Measurements from ENCODE around the gene HDAC11. TPM values are rescaled to one million over a fixed set of nuclear protein-coding genes. Genes with fewer than 3 reads are reported as not detected.
A peak's percentile ranks its signal among the peaks of the same experiment; 100 is the strongest.

The HDAC11 gene
- total RNA-seq, 1 experiment from 2014 or later = 1.0 TPM

DNA sequence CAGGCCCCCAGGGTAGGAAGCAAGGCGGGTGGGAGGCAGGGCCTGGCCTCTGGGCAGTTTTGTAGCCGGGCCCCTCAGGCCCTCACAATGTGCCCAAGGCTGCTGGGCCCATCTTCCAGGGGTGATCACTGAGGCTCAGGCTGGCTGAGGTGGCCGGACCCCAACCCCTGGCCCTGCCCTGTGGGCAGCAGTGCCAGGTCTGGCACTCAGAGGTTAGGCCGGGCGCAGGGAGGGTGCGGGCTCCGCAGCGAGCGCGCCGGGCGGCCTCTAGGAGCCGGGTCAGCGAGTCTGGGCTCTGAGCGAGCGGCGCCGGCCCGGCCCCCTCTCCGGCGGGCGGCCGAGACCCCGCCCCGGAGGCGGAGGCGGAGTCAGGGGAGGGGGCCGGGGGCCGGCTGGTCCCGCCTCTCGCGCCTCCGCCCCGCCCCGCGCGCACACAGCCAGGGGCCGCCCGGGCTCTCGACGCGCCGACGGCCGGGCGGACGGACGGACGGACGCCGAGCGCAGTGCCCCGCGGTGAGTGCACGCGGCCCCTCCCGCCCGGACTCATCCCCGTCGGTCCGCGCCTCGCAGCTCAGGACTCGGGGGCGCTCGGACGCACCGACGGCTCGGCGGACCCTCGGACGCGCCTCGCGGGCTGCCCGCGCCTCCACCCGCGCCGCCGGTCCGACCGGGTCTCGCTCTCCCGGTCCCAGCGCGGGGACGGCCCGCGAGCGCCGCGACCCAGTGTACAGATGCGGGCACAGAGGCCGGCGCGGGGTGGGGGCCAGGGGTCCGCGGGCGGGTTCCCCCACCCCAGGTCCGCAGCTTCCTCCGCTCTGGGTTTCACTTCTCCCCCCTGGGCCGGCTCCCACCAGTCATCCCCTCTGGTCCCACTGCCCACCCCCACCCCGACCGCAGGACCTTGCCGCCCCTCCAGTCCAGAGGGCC lies 68.9 kb downstream of the HDAC11 start, which contains the start of gene FBLN2:
Gene FBLN2, plus strand, starts transcription at position 430 of the 927 bp plus-strand sequence. CDS start 21,231 bp downstream, outside the sequence.
- intact Hi-C loops (cut with micrococcal nuclease; ENCODE audit: unreplicated experiment) = no loop called here
- H3K9me3 ChIP-seq (ENCODE audit: low read depth, low read length, poor library complexity, severe bottlenecking) = no peaks in the 10 kb centered on the region
- DNase-seq (ENCODE audit: low spot score) = peak; percentile 23
- ChIA-PET POLR2A (ENCODE audit: low non-redundant PET) (no interaction called here), CTCF (no interaction called here)
- H3K4me3 ChIP-seq (ENCODE audit: low read depth, low read length, poor library complexity, severe bottlenecking) = no peak within 1 kb of the TSS
- no peaks in the 10 kb centered on the region for H3K4me1 ChIP-seq (ENCODE audit: insufficient read depth, low read length, poor library complexity, severe bottlenecking)
- H3K27ac ChIP-seq (ENCODE audit: low read depth, low read length, poor library complexity, severe bottlenecking) = no peak within 1 kb of the TSS
- BruUV-seq (replicated peaks) = no TSS peak
- no peaks in the 10 kb centered on the region for H3K27me3 ChIP-seq (replicated peaks; ENCODE audit: insufficient read depth, low read depth, low read length, poor library complexity)
- TF ChIP-seq, protein P1, sequence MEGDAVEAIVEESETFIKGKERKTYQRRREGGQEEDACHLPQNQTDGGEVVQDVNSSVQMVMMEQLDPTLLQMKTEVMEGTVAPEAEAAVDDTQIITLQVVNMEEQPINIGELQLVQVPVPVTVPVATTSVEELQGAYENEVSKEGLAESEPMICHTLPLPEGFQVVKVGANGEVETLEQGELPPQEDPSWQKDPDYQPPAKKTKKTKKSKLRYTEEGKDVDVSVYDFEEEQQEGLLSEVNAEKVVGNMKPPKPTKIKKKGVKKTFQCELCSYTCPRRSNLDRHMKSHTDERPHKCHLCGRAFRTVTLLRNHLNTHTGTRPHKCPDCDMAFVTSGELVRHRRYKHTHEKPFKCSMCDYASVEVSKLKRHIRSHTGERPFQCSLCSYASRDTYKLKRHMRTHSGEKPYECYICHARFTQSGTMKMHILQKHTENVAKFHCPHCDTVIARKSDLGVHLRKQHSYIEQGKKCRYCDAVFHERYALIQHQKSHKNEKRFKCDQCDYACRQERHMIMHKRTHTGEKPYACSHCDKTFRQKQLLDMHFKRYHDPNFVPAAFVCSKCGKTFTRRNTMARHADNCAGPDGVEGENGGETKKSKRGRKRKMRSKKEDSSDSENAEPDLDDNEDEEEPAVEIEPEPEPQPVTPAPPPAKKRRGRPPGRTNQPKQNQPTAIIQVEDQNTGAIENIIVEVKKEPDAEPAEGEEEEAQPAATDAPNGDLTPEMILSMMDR (conservative IDR thresholded peaks at IDR 0.05; ENCODE audit: low read depth, low read length) = no peak
- TF ChIP-seq EZH2 (IDR thresholded peaks at IDR 0.05; ENCODE audit: borderline replicate concordance, low read depth, low read length, poor library complexity, severe bottlenecking) = no peak
- no peaks in the 10 kb centered on the region for H3K36me3 ChIP-seq (ENCODE audit: insufficient read depth, low read length, poor library complexity, severe bottlenecking)

DNA sequence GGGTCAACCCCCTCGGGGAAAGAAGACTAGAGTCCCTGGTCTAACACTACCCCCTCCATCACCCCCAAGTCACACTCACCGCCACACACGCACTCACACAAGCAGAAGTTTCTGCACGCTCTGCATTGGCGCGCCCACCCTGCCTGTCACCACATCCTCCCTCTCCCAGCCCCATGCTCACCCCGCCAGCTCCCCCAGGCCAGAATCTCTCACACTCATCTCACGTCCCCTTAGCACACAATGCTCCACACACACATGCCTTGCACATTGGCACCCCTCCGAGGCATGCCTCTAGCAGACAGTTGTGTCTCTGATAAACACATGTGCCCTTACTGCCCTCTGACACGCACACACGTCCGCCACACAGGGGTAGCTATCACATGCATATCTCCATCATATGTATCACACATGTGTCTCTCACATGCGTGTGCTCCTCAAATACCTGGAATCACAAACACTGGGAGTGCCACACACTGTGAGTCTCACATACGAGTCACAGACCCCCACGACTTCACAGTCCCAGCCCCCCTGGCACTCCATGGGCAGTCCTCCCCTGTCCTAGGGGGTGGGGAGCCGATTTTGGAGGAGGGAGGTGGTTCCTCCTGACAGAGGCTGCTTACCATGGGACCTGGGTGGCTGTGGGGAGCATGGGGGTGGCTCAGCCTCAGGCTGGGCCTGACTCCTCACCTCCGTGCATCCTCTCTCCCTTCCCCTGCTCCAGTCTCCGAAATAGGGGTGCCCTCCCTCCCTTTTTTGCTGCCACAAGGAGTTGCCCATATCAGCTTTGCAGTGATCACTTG lies 69.7 kb downstream of the HDAC11 start:
- BruUV-seq (replicated peaks) = no TSS peak
- no peaks in the 10 kb centered on the region for H3K36me3 ChIP-seq (ENCODE audit: insufficient read depth, low read length, poor library complexity, severe bottlenecking)
- intact Hi-C loops (cut with micrococcal nuclease; ENCODE audit: unreplicated experiment) = no loop called here
- ChIA-PET POLR2A (ENCODE audit: low non-redundant PET) (no interaction called here), CTCF (no interaction called here)
- H3K9me3 ChIP-seq (ENCODE audit: low read depth, low read length, poor library complexity, severe bottlenecking) = no peaks in the 10 kb centered on the region
- H3K27ac ChIP-seq (ENCODE audit: low read depth, low read length, poor library complexity, severe bottlenecking) = no peak overlapping the region
- no peaks in the 10 kb centered on the region for H3K4me1 ChIP-seq (ENCODE audit: insufficient read depth, low read length, poor library complexity, severe bottlenecking)
- no peaks in the 10 kb centered on the region for H3K27me3 ChIP-seq (replicated peaks; ENCODE audit: insufficient read depth, low read depth, low read length, poor library complexity)
- TF ChIP-seq EZH2 (IDR thresholded peaks at IDR 0.05; ENCODE audit: borderline replicate concordance, low read depth, low read length, poor library complexity, severe bottlenecking) = no peak
- TF ChIP-seq, protein P1 (conservative IDR thresholded peaks at IDR 0.05; ENCODE audit: low read depth, low read length) = no peak
- no peak for DNase-seq (ENCODE audit: low spot score)
- no peak overlapping the region for H3K4me3 ChIP-seq (ENCODE audit: low read depth, low read length, poor library complexity, severe bottlenecking)

DNA sequence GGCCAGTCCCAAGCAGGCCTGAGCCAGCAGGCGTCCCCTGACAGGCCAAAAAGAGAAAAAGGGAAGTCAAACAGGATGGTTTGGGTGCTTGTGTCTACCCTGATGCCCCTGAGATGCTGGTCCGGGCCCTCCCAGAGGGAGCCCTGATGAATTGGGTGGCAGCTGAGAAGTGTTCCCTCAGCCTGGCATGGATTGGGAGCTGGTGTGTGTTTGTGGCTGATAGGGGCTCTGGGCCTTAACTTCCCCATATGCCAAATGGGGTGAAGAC lies 70.3 kb downstream of the HDAC11 start:
- CTCF ChIA-PET = no interaction called here
- DNase-seq (ENCODE audit: low spot score) = no peak
- intact Hi-C loops (cut with micrococcal nuclease; ENCODE audit: unreplicated experiment) = no loop called here
- no peak for TF ChIP-seq EZH2 (IDR thresholded peaks at IDR 0.05; ENCODE audit: borderline replicate concordance, low read depth, low read length, poor library complexity, severe bottlenecking)
- TF ChIP-seq, protein P1 (conservative IDR thresholded peaks at IDR 0.05; ENCODE audit: low read depth, low read length) = no peak
- Histone ChIP-seq H3K36me3 (ENCODE audit: insufficient read depth, low read length, poor library complexity, severe bottlenecking) (no peaks in the 10 kb centered on the region), H3K9me3 (ENCODE audit: low read depth, low read length, poor library complexity, severe bottlenecking) (no peaks in the 10 kb centered on the region), H3K27ac (ENCODE audit: low read depth, low read length, poor library complexity, severe bottlenecking) (no peak overlapping the region), H3K4me3 (ENCODE audit: low read depth, low read length, poor library complexity, severe bottlenecking) (no peak overlapping the region), H3K27me3 (replicated peaks; ENCODE audit: insufficient read depth, low read depth, low read length, poor library complexity) (no peaks in the 10 kb centered on the region), H3K4me1 (ENCODE audit: insufficient read depth, low read length, poor library complexity, severe bottlenecking) (no peaks in the 10 kb centered on the region)
- POLR2A ChIA-PET (ENCODE audit: low non-redundant PET) = no interaction called here
- BruUV-seq (replicated peaks) = no TSS peak
